Measurements from ENCODE around the gene CYP27C1.

Gene CYP27C1

DNA sequence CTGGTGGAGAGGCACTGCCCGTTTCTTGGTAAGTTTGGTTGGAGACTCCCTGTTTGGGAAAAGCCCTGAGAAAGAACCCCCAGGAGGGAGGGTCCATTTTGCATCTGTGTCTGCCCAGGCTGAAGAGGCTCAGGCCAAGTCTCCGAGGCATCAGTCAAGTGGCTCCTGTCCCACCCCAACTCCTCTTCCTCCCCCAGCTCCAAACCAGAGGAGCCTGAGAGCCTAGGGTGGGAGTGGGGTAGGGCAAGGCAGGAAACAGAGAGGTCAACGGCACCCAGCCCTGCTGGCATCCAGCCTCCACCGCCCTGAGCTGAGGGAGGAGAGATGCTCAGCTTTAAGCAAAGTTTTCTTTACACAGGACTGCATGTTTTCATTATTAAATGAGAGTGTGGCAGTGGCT is 38.2 kb downstream of the CYP27C1 start:
- H3K4me3 ChIP-seq (ENCODE audit: low read depth, low read length): no peak overlapping the region
- TF ChIP-seq, protein P1, sequence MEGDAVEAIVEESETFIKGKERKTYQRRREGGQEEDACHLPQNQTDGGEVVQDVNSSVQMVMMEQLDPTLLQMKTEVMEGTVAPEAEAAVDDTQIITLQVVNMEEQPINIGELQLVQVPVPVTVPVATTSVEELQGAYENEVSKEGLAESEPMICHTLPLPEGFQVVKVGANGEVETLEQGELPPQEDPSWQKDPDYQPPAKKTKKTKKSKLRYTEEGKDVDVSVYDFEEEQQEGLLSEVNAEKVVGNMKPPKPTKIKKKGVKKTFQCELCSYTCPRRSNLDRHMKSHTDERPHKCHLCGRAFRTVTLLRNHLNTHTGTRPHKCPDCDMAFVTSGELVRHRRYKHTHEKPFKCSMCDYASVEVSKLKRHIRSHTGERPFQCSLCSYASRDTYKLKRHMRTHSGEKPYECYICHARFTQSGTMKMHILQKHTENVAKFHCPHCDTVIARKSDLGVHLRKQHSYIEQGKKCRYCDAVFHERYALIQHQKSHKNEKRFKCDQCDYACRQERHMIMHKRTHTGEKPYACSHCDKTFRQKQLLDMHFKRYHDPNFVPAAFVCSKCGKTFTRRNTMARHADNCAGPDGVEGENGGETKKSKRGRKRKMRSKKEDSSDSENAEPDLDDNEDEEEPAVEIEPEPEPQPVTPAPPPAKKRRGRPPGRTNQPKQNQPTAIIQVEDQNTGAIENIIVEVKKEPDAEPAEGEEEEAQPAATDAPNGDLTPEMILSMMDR (IDR thresholded peaks at IDR 0.05; ENCODE audit: low read depth, low read length): no peak

DNA sequence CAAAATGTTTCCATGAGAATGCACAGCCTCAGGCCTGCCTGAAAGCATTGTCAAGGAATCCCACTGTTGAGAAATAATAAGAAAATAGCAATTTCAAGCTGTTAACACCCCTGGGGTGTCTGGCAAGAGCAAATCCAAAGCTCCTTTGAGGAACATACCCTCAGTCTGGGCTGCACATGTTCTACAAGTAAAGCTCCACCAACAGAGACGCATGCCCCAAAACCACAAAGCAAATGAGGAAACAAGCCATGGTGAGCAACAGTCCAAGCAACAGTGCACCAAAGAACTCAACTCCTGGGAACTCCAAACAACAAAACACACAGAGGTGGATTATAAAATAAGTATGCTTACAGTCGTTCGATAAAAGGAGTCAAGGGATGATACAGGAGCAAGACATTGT is 40.3 kb downstream of the CYP27C1 start:
- no peak overlapping the region for H3K4me3 ChIP-seq (ENCODE audit: low read depth, low read length)
- TF ChIP-seq, protein P1 (IDR thresholded peaks at IDR 0.05; ENCODE audit: low read depth, low read length): no peak

DNA sequence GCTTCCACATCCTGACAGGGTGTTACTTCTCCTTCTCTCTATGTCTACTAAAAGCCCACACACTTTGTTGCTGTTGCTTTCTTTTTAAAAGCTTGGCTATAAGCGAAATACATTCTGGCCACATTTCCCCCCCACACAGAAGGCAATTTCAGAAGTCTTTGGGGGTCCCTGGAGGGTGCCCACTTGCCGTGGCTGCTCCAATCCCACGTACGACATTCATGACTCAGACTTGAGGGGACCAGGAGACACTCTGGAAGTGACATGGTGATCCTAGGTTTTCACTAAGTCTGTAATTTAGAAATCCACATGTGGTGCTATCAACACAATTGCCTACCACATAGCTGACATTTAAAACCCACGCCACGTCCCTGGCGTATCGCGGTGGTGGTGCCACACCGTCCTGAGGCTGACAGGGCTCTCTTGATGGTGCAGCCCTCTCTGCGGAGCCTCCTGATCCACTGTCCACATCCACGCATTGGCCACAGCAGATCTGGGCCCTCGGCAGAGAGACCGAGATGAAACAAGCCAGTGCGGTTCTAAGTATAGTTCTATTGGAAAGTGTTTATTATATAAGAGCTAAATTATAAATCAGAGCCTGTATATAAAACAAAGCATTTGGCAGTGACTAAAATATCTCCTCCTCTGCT is 42.4 kb downstream of the CYP27C1 start:
- no peak overlapping the region for H3K4me3 ChIP-seq (ENCODE audit: low read depth, low read length)
- TF ChIP-seq, protein P1 (IDR thresholded peaks at IDR 0.05; ENCODE audit: low read depth, low read length): no peak

DNA sequence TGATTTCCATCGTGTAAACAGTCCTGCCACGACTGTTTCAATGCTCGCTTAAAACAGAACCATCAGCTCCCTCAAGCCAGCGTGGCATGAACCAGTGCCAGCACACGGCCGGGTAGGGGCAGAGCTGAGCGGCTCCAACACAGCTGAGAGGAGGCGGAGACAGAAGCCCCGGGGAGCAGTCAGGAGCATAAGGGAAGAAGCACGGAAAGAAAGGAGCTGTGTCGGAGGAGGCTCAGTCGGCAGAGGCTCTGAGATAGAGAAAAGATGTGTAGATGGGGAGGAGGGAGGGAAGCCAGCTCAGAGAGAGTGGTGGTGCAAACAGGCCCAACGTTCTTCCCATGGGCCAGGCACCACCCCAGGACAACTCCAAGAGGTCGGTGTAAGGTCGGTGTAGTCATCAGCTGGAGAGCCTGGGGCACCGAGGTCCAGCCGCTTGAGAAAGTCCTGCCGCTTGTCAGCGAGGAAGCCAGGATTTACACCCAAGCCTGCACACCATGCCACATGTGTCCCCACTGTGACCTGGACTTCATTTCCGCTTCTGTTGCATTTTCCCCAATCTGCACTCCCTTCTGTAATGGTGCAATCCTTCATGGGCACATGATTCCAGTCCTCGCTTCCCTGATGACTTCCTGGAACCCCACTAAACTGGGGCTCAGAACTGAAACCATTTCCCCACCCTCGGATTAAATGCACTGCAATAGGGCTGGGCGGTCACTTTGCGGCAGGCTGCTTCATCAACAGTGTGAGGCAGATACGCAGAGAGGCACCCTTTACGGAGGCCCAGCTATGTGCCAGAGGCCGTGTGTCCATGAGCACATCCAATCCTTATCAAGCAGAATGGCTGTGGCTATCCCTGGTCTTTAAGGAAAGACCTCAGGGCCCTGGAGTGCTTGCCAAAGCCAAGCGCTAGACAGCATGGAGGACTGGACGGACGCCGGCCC is 43.5 kb downstream of the CYP27C1 start:
- no peak overlapping the region for H3K4me3 ChIP-seq (ENCODE audit: low read depth, low read length)
- TF ChIP-seq, protein P1 (IDR thresholded peaks at IDR 0.05; ENCODE audit: low read depth, low read length): no peak

DNA sequence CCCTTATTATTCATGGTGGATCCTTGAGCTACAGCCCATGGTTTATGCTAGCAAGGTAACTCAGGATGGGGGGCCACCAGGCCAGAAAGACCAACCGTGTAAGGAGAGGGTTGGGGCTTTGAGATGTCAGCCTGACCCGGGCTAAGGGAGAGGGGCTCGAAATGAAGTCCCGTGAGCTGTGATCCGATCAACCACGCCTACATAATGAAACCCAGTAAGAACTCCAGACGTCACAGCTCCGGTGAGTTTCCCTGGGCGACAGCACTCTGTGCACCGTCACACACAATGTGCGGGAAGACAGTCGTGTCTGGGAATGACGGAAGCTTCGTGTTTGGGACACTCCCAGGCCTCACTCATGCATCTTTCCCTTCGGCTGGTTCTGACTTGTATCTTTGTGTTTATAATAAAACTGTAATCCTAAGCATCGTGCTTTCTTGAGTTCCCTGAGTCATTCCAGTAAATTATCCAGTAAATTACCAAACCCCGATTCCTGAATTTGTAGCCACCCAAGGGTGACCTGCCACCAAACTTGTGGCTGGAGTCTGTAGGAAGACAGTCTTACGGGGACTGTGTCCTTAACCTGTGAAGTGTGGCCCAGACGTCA is 44.2 kb downstream of the CYP27C1 start:
- H3K4me3 ChIP-seq (ENCODE audit: low read depth, low read length): no peak overlapping the region
- TF ChIP-seq, protein P1 (IDR thresholded peaks at IDR 0.05; ENCODE audit: low read depth, low read length): no peak

DNA sequence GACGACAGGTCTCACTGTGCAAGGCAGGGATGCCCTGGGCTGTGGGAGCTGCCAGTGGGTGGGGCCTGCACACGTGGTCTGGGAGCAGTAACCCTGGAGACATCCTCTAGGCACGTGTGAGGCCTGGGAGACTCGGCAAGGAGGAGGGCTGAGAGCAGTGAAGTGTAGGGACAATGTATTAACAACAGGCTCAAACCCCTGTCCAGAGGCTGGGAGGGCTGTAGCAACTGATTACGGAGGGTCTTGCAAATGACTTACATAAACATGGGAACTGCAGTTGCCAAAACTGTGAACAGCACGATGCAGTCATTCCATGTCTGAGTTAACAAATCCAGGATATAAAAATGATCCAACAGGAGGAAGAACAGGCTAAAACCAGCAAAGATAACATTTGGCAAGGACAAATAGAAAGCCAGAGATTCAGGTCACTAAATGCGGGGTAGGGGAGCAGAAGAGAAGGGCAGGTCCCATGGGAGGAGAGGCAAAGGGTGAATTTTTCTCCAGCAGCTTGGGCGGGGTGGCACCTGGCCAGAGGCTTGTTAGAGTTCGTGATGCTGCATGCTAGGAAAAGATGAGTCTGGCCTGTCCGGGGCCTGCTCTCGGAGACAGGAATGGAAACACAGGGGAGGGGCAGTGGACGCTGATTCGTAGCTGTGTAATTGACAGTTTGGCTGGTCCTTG is 44.9 kb downstream of the CYP27C1 start:
- TF ChIP-seq, protein P1 (IDR thresholded peaks at IDR 0.05; ENCODE audit: low read depth, low read length): no peak

More for the DNA sequence above, 44.9 kb downstream of the CYP27C1 start:
- H3K4me3 ChIP-seq (ENCODE audit: low read depth, low read length): no peak overlapping the region

Measured in WI38 (cell line).